ENCODE results near the gene SRRD.

DNA sequence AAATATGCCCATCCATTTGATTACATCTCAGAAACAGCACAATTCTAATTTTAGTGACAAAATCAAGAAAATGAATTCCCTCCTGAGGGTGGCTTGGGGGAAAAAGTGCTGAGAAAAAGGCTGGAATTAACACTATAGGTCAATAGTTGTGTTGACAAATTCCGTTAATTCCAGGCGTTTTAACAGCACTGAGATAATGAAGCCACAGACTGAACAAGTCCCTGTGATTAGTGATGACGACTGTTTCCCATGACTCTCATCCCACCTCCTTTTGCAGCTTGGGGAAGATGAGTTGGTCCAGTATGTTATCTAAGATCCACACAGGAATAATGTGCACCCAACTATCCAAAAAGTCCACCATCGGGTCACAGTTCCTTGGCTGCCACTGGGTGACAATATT lies 12.8 kb downstream of the SRRD start:
- TF ChIP-seq, protein P1, sequence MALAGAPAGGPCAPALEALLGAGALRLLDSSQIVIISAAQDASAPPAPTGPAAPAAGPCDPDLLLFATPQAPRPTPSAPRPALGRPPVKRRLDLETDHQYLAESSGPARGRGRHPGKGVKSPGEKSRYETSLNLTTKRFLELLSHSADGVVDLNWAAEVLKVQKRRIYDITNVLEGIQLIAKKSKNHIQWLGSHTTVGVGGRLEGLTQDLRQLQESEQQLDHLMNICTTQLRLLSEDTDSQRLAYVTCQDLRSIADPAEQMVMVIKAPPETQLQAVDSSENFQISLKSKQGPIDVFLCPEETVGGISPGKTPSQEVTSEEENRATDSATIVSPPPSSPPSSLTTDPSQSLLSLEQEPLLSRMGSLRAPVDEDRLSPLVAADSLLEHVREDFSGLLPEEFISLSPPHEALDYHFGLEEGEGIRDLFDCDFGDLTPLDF (CRISPR knock-in tag; IDR thresholded peaks at IDR 0.05) = no peak
- TF ChIP-seq GABPB1 (CRISPR knock-in tag; IDR thresholded peaks at IDR 0.05) = no peak
- no peak for TF ChIP-seq ZNF317 (CRISPR knock-in tag; IDR thresholded peaks at IDR 0.05; ENCODE audit: borderline replicate concordance, low read depth)
- TF ChIP-seq NR2C2 (CRISPR knock-in tag; IDR thresholded peaks at IDR 0.05) = no peak
- no peak for TF ChIP-seq CREB1 (CRISPR knock-in tag; IDR thresholded peaks at IDR 0.05)
- TF ChIP-seq, protein P2, sequence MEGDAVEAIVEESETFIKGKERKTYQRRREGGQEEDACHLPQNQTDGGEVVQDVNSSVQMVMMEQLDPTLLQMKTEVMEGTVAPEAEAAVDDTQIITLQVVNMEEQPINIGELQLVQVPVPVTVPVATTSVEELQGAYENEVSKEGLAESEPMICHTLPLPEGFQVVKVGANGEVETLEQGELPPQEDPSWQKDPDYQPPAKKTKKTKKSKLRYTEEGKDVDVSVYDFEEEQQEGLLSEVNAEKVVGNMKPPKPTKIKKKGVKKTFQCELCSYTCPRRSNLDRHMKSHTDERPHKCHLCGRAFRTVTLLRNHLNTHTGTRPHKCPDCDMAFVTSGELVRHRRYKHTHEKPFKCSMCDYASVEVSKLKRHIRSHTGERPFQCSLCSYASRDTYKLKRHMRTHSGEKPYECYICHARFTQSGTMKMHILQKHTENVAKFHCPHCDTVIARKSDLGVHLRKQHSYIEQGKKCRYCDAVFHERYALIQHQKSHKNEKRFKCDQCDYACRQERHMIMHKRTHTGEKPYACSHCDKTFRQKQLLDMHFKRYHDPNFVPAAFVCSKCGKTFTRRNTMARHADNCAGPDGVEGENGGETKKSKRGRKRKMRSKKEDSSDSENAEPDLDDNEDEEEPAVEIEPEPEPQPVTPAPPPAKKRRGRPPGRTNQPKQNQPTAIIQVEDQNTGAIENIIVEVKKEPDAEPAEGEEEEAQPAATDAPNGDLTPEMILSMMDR (IDR thresholded peaks at IDR 0.05) = no peak
- TF ChIP-seq FOXK1 (CRISPR knock-in tag; IDR thresholded peaks at IDR 0.05) = no peak
- TF ChIP-seq FOXJ3 (CRISPR knock-in tag; IDR thresholded peaks at IDR 0.05; ENCODE audit: borderline replicate concordance) = no peak
- TF ChIP-seq, protein P3, sequence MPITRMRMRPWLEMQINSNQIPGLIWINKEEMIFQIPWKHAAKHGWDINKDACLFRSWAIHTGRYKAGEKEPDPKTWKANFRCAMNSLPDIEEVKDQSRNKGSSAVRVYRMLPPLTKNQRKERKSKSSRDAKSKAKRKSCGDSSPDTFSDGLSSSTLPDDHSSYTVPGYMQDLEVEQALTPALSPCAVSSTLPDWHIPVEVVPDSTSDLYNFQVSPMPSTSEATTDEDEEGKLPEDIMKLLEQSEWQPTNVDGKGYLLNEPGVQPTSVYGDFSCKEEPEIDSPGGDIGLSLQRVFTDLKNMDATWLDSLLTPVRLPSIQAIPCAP (CRISPR knock-in tag; IDR thresholded peaks at IDR 0.05) = no peak
- TF ChIP-seq, protein P4, sequence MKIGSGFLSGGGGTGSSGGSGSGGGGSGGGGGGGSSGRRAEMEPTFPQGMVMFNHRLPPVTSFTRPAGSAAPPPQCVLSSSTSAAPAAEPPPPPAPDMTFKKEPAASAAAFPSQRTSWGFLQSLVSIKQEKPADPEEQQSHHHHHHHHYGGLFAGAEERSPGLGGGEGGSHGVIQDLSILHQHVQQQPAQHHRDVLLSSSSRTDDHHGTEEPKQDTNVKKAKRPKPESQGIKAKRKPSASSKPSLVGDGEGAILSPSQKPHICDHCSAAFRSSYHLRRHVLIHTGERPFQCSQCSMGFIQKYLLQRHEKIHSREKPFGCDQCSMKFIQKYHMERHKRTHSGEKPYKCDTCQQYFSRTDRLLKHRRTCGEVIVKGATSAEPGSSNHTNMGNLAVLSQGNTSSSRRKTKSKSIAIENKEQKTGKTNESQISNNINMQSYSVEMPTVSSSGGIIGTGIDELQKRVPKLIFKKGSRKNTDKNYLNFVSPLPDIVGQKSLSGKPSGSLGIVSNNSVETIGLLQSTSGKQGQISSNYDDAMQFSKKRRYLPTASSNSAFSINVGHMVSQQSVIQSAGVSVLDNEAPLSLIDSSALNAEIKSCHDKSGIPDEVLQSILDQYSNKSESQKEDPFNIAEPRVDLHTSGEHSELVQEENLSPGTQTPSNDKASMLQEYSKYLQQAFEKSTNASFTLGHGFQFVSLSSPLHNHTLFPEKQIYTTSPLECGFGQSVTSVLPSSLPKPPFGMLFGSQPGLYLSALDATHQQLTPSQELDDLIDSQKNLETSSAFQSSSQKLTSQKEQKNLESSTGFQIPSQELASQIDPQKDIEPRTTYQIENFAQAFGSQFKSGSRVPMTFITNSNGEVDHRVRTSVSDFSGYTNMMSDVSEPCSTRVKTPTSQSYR (CRISPR knock-in tag; IDR thresholded peaks at IDR 0.05) = no peak
- TF ChIP-seq, protein P5, sequence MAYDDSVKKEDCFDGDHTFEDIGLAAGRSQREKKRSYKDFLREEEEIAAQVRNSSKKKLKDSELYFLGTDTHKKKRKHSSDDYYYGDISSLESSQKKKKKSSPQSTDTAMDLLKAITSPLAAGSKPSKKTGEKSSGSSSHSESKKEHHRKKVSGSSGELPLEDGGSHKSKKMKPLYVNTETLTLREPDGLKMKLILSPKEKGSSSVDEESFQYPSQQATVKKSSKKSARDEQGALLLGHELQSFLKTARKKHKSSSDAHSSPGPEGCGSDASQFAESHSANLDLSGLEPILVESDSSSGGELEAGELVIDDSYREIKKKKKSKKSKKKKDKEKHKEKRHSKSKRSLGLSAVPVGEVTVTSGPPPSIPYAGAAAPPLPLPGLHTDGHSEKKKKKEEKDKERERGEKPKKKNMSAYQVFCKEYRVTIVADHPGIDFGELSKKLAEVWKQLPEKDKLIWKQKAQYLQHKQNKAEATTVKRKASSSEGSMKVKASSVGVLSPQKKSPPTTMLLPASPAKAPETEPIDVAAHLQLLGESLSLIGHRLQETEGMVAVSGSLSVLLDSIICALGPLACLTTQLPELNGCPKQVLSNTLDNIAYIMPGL (CRISPR knock-in tag; IDR thresholded peaks at IDR 0.05) = no peak
- TF ChIP-seq NFYB (CRISPR knock-in tag; conservative IDR thresholded peaks at IDR 0.05; ENCODE audit: low read depth) = no peak
